ENCODE results near the gene PHF21A. TPM values are rescaled to one million over a fixed set of nuclear protein-coding genes. Genes with fewer than 3 reads are reported as not detected.
A peak's percentile ranks its signal among the peaks of the same experiment; 100 is the strongest.

Gene PHF21A
- total and polyA plus RNA-seq, 2 of the 8 experiments (the other 6 are each of a cell fraction or from before 2014, with no cell fraction given) = 17.6 to 40.3 TPM

GRCh38 chr11:45982656-45983470 lies 138.4 kb downstream of the PHF21A start (continued):
- no peak for TF ChIP-seq HDAC2 (IDR thresholded peaks at IDR 0.05; ENCODE audit: borderline replicate concordance in 1 of 2, low read depth in 2 of 2, low read length in 2 of 2)
- no peak for TF ChIP-seq YY1 (IDR thresholded peaks at IDR 0.05; ENCODE audit: low read depth, low read length)
- peak; percentile 67 for TF ChIP-seq POLR2AphosphoS5 (IDR thresholded peaks at IDR 0.05; ENCODE audit: low read depth, low read length)
- TF ChIP-seq JUND (IDR thresholded peaks at IDR 0.05; ENCODE audit: low read length) = peak; percentile 92
- no peak for TF ChIP-seq ATF3 (IDR thresholded peaks at IDR 0.05; ENCODE audit: insufficient read depth, low read depth, low read length)
- TF ChIP-seq JUN (IDR thresholded peaks at IDR 0.05; ENCODE audit: low read depth, low read length) = peak; percentile 69; the same call in 1 of the 2 replicates
- TF ChIP-seq RXRA (IDR thresholded peaks at IDR 0.05; ENCODE audit: insufficient read depth, low read depth, low read length) = no peak
- TF ChIP-seq RNF2 (IDR thresholded peaks at IDR 0.05; ENCODE audit: borderline replicate concordance, low read depth, low read length, missing control alignments, poor library complexity, severe bottlenecking) = no peak
- TF ChIP-seq FOSL1 (IDR thresholded peaks at IDR 0.05; ENCODE audit: insufficient read depth, low read depth, low read length) = no peak
- TF ChIP-seq HDAC6 (IDR thresholded peaks at IDR 0.05; ENCODE audit: low read depth, low read length) = no peak
- no peak for TF ChIP-seq RFX5 (IDR thresholded peaks at IDR 0.05; ENCODE audit: borderline replicate concordance, low read depth, low read length)
- no peak for TF ChIP-seq SAP30 (IDR thresholded peaks at IDR 0.05; ENCODE audit: insufficient read depth, insufficient replicate concordance, low read length)
- TF ChIP-seq SIN3A (conservative IDR thresholded peaks at IDR 0.05 in 1 of 2, IDR thresholded peaks at IDR 0.05 in 1 of 2; ENCODE audit: low read depth in 1 of 2, low read length in 2 of 2) = no peak
- TF ChIP-seq POU5F1 (IDR thresholded peaks at IDR 0.05; ENCODE audit: low read depth, low read length) = no peak
- TF ChIP-seq EGR1 (IDR thresholded peaks at IDR 0.05; ENCODE audit: borderline replicate concordance, low read depth, low read length) = peak; percentile 66; the same call in 1 of the 2 replicates
- TF ChIP-seq E2F6 (IDR thresholded peaks at IDR 0.05) = no peak
- no peak for TF ChIP-seq SP2 (IDR thresholded peaks at IDR 0.05; ENCODE audit: low read length)
- no peak for TF ChIP-seq SRF (IDR thresholded peaks at IDR 0.05; ENCODE audit: low read depth, low read length)
- no peak for TF ChIP-seq CTCF (IDR thresholded peaks at IDR 0.05; ENCODE audit: control extremely low read depth in 1 of 3, insufficient read depth in 1 of 3, low read depth in 1 of 3, low read length in 3 of 3)
